HG02884 (cell line): Measurements from ENCODE around the gene TBCD.

Experiments
- ATAC-seq: cut with Tn5 transposase; IDR thresholded peaks from one replicate; pipeline ENCODE4 v1.9.1; 2021; ENCODE audit warnings: mild to moderate bottlenecking, moderate library complexity; ENCODE audit not compliant: unreplicated experiment

TBCD gene

DNA sequence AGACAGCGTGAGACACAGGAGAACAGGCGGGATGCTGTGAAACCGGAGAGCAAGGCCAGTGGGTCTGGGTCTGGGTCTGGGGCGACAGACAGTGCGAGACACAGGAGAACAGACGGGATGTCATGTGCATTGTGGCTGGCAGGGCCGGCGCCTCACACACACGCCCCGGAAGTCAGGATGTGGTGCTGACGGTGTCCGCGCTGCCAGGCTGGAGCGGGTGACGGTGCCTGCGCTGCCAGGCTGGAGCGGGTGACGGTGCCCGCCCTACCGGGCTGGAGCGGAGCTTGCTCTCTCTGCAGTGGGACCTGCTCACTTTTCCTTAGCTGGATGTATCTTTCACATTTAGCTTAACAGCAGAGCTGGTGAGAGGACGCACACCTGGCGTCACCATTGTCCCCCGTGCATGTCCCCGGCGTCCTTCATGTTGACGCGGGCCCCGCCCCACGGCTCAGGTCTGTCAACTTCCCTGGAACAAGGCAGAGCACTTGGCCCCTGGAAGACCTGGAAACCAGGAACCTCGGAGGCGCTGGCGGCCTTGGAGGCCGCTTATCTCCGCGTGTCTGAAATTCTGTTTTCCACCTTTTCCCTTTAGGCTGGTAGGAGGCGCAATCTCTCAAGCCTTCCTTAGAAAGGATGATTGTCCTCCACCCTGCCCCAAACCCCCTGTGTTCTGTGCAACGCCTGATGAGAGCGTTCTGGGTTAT lies 131.0 kb downstream of the TBCD start:
- ATAC-seq = no peak

GRCh38 chr17:82883419-82884031 lies 131.7 kb downstream of the TBCD start:
- no peak for ATAC-seq

- no peak for ATAC-seq
Observed at GRCh38 chr17:82884341-82884969, 132.6 kb downstream of the TBCD start.

- ATAC-seq = no peak
Observed at GRCh38 chr17:82884970-82885353, 133.1 kb downstream of the TBCD start.

- no peak for ATAC-seq
Observed at GRCh38 chr17:82887255-82888164, 135.6 kb downstream of the TBCD start.

GRCh38 chr17:82888583-82889495 lies 137.0 kb downstream of the TBCD start:
- ATAC-seq = no peak

GRCh38 chr17:82889496-82890338 lies 137.9 kb downstream of the TBCD start:
- ATAC-seq = no peak

DNA sequence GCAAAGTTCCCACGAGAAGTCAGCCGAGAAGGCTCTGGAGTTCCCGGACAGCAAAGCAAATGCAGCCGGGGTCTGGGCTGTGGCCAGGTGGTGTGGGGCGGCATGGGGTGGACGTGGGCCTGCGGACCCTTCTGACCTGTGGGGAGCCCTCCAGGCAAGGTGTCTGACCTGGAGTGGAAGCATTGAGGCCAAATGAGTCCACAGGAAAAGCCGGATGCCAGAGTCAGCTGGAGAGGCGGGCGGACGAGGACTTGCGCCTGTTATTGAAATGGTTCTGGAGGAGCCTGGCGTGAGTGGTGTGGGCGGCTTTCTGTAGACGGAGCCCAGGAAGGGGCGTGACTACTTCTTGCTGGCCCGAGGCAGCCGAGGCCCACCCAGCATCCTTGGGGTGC lies 138.5 kb downstream of the TBCD start:
- ATAC-seq = no peak

GRCh38 chr17:82890926-82891678 lies 139.2 kb downstream of the TBCD start:
- no peak for ATAC-seq

DNA sequence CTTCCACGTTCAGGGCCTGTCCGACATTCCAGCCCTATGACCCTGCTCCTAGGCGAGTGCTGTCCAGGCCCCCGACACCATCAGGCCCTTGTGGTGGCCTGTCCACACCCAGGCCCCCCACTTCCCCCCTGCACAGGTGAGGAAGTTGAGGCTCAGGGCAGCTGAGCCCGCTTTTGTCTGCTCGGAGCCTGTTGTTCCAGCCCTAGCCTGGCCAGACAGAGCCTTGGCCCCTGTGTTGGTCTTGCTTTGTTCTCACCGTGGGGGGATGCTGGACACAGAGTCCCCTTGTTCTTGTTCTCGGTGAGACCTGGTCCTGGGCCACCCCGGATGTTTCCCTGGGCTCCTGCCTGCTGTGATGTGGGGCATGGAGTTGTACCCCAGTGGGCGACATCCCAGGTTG lies 140.0 kb downstream of the TBCD start:
- ATAC-seq = no peak

DNA sequence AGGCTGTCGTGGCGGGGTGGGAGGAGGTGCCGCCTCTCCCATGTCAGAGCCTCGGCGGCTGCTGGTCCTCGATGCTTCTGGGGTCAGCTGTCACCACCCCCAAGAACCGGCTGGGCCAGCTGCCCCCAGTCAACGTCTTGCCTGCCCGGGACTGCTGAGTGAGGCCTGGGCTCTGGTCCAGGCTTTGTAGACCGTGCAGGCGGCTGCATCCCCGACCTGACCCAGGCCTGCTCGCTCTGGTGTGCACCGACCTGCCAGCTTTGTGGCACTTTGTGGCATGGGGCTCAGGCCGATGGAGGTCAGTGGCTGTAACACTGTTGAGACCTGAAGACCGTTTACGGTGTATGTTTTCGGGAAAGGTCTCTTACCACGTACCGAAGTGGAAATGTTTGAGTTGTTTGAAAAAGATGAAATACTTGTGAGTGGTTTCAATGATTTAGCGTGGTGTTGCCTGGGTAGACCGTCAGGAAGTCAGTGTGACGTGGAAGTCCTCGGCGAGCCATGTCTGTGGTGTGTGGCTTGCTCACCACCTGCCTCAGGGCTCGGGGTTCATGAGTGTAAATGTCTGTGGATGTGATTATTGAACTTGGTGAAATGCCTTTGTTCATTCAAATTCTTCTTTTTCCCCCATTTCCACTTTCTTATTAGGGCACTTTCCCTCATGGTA lies 141.2 kb downstream of the TBCD start:
- no peak for ATAC-seq

GRCh38 chr17:82893779-82894178 lies 141.9 kb downstream of the TBCD start:
- no peak for ATAC-seq

- no peak for ATAC-seq
Observed at GRCh38 chr17:82894389-82894788, 142.5 kb downstream of the TBCD start.

GRCh38 chr17:82895087-82895486 lies 143.2 kb downstream of the TBCD start:
- no peak for ATAC-seq

GRCh38 chr17:82896071-82897000 lies 144.5 kb downstream of the TBCD start:
- ATAC-seq = no peak

DNA sequence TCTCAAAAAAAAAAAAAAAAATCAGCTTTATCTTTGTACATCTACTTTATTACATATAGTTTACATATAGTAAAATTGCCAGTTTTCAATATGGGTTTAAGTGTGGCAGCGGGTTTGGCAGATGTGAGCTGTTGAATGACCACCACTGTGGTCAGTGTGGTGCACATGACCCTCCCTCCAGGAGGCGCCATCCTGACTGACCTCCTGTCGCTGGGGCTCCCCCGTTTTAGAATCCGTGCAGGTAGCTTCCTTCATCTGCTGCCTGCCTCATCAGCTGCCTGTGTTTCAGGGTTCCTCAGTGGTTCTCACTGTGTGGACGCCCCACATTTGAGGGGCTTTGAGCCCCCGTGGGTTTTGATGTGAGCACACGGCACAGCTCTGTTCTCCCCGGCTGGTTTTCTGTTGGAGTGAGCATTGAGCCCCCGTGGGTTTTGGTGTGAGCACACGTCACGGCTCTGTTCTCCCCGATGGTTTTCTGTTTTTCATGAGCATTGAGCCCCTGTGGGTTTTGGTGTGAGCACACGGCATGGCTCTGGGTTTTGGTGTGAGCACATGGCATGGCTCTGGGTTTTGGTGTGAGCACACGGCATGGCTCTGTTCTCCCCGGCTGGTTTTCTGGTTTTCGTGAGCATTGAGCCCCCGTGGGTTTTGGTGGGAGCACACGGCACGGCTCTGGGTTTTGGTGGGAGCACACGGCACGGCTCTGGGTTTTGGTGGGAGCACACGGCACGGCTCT lies 145.8 kb downstream of the TBCD start:
- no peak for ATAC-seq
